GM19023 (cell line): Measurements from ENCODE around the gene APP.

Experiments used
- ATAC-seq: cut with Tn5 transposase; IDR thresholded peaks from one replicate; pipeline ENCODE4 v1.9.1; 2021; ENCODE audit warnings: mild to moderate bottlenecking, moderate library complexity; ENCODE audit not compliant: unreplicated experiment

APP gene

DNA sequence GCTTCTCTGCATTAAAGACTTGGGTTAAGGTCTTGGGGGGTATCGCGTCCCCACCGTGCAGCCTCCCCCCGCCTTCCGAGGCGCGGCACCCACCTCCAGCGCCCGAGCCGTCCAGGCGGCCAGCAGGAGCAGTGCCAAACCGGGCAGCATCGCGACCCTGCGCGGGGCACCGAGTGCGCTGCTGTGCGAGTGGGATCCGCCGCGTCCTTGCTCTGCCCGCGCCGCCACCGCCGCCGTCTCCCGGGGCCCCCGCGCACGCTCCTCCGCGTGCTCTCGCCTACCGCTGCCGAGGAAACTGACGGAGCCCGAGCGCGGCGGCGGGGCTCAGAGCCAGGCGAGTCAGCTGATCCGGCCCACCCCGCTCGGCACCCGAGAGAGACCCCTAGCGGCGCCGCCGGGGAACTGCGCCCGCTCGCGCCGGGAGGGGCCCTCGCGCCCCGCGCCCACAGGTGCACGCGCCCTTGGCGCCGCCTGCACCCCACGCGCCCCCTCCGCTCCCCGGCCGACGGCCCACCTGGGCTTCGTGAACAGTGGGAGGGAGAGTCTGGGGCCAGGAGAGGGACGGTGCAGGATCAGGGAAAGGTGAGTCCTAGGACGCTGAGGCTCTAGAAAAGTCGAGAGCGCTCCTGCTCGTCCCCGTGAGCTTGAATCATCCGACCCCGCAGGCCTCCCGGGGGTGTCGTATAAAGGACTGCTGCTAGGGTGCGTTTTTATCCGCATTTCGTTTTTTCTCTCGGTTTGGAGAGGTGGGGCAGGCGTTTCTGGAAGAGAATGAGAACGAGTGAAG lies at the start of gene APP:
Gene APP, minus strand, starts transcription at position 300 of the 787 bp plus-strand sequence. Its CDS starts 150 bp downstream, at position 150.
- ATAC-seq, result peak; percentile 83

DNA sequence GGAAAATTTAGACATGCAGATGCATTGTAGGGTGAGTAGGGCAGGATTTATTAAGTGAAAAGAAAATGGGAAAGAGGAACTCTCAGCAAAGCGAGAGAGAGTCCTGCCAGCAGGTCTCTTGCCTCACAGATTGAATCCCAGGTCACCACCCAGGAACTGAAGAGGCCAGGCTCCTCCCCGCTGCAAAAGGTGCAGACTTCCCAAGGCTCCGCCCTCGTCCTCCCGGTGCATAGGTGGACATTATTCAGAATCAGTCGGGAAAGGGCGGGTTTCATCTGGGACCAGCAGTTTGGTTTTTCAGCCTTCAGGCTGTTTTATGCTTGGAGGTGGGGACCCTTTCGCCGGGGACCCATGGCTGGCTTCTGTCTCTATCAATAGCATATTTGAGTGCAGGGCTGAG lies 41.6 kb upstream of the APP start:
- ATAC-seq, result no peak

- ATAC-seq, result no peak
Measured at GRCh38 chr21:26210614-26211013, 40.0 kb upstream of the APP start.

DNA sequence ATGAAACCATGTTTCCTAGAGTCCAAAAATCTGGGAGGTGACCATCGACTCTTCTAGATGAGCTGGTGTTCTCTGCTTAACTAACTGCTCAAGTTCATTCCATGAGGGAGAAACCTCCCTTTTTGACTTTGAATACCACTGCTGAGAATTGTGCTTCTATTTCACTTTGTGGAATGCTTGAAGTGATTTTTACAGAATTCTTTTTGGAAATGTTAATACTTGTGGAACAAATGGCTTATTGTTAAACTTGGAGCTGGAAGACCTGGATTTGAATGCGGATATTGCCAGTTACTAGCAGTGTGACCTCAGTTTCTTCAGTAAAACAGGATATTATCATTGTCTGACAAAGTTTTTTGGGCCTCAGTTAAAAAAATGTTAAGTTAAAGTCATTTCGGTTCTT lies 36.5 kb upstream of the APP start:
- ATAC-seq, result no peak

GRCh38 chr21:26199456-26199855 lies 28.9 kb upstream of the APP start:
- ATAC-seq, result no peak

DNA sequence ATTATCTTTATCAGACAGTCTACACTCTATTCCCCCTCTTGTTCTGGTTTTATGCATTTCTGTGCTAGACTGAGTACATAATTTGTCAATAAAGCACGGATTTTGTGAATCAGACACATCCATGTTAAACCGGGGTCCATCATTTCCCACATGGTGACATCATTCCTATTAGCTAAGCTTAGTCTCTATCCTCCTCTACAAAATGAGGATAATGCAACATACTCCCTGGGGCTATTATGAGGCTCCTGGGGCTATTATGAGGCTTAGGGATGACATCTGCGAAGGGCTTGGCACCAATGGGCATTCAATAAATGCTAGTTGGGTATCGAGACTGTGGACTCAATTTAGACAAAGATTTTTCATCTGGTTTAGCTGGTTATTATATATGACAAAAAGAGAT lies 25.1 kb upstream of the APP start:
- ATAC-seq, result no peak

DNA sequence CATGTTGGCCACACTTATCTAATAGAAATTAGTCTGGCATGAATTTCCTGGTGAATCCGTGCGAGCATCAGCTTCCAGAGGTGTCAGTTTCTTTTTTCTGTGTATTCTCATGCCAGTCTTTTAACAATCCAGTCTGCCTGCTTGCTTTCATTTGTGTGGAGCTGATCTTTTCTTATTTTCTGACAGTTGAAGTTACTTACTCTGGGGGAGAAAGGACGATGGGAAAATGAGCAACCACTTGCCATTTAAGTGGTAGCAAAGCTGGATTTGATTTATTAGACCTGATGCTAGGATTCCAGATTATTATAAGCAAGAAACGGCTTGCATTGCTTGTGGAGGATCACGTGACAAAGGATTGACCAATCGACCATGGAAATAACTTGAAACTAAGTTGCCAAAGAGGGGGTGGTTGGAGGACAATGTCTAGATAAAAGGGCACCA lies 24.3 kb upstream of the APP start:
- ATAC-seq, result no peak

DNA sequence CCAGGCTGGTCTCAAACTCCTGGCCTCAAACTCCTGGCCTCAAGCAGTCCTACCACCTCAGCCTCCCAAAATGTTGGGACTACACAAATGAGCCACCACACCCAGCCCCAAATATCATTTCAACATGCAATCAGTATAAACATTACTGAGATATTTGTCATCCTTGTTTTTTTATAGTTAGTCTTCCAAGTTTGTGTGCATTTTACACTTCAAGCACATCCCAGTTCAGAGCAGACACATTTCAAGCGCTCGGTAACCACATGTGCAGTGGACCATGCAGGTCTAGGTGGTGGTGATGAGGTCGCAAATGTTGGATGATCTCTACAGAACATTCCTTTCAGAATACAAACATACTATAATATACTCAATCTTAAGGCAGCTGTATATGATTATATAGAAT lies 23.8 kb upstream of the APP start:
- ATAC-seq, result no peak

- ATAC-seq, result no peak
Measured at GRCh38 chr21:26191609-26192008, 21.0 kb upstream of the APP start.

GRCh38 chr21:26188422-26188821 lies 17.9 kb upstream of the APP start:
- ATAC-seq, result no peak

GRCh38 chr21:26185446-26185845 lies 14.9 kb upstream of the APP start:
- no peak for ATAC-seq

DNA sequence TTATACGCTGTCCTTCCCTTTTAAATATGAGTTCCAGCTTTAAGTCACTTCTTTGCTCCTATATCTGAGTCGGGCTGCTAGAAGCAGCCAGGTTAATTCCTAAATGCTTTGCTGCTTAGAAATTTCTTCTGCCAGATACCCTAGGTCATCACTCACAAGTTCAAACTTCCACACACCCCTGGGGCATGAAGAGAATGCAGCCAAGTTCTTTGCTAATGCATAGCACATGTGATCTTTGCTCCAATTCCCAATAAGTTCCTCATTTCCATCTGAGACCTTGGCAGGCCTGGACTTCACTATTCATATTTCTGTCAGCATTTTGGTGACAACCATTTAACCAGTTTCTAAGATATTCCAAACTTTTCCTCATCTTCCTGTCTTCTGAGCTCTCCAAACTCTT lies 14.5 kb upstream of the APP start:
- no peak for ATAC-seq

GRCh38 chr21:26179501-26179900 lies 8.9 kb upstream of the APP start:
- ATAC-seq, result no peak

- ATAC-seq, result no peak
Measured at GRCh38 chr21:26177746-26178426, 7.3 kb upstream of the APP start.

DNA sequence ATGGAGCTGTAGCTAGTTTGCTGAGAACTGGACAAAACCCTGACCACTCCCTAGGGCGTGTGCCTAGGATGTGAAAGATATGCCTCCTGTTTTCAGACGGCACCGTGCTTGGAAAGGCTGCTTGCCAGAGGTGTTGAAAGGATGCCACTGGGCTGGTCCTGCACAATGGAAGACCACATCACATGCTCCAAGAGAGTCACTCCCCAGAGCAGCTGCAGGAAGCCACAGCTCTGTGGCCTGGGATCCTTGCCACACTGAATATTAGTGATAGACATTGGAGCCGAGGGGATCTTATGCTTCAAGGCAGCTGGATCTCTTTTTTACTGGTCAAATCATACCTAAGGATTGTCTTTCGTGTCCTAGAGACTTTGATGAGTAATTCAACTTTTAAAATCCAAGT lies 6.6 kb upstream of the APP start:
- no peak for ATAC-seq

DNA sequence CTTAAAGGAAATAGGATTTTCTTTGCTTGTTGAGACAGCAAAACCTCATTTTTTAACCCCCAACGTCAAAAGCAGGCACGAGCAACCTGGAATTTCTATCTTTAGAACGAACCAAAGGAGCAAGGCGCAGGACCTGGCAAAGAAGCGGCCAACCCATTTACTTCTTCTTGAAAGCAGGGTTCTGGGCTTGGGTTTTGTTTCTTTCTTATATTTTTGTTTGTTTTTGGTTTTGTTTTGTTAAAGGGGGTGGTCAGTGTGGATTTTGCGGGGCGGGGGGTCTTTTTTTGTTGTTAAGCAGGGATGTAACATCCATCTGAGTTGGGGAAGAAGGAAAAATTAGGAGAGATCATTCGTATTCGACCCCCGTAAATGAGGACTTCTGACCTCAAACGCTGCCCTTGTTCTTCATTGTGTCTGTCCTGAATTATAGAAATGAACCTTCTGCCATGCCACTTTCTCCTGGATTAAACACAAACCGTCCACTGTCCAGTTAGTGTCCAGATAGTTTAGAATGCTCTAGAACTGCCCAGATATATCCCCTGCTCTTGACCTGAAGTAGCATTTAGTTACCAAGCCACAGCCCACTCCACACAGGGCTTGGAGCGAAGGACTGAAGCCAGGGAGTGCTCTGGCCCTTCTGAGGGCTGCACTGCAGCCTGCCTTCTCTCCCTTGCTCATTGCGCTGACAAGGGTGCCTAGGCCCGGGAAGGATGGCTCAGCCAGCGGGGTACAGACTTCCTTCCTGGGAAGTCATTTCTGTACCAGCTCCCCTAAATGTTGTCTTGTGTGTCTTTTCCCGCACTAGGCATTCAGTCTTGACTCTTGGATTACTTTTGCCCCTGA lies 909 bp upstream of the APP start:
- no peak for ATAC-seq

DNA sequence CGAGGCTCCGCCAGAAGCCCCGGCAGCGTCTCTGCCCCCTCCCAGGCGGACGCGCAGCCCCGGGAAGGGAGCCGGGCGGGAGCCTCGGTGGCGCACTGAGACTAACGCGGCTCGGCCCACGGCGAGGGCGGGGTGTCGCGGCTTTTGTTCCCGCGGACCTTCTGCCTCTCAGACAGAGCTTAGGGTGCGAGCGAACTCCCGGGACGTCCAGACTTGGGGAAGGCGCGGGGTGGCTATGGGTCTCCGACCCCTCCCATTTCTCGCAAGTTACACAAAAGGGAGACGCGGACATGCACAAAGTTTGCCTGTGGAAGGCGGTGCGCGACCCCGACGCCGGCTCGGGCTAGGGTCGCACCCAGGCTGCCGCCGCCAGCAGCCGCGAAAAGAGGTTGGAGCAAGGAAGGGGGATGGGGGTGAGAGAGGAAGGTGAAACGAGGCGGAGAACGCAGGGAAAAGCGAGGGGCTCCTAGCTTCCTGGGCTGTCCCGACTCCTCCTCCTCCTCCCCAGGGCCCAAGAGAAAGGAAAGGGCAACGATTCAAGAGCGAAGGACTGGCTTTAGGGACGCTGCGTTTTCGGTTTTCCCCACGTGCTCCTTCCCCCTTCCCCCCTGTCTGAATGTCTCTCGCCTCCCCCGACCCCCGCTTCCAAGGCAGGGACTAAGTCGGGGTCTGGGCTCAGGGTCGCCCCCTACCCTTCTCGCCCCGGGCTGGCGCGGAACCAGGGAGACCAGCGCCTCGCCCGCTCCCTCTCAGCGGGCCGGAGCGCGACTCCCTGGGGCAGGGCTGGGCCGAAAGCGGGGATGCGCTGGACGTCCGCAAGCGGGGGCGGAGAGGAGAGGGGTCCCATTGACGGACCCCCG lies 729 bp downstream of the APP start:
- ATAC-seq, result peak; percentile 31

DNA sequence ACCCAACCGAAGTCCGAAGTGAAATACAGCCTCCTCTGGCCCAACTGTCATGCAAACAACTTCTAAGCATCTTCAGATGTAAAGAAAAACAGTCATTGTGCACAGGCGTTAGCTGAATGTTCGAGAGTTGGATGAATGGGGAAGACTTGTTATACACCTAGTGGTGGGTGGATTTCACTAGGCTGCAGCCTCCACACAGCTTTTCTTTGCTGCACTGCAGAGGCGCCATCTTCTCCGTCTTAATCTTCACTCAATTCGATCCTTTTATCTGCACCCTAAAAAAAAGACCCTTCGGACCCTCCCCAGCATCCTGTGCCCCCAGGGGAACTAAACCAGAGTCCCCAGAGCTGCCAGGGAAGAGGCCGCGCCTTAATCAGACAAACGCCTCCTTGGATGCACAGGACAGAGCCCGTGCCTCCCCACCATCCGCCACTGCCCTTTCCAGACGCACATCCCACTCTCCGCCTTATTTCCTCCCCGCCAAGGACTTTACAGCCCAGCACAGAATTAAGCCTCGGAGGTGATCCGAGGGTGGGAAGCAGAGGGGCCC lies 1.4 kb downstream of the APP start:
- ATAC-seq, result peak; percentile 40

DNA sequence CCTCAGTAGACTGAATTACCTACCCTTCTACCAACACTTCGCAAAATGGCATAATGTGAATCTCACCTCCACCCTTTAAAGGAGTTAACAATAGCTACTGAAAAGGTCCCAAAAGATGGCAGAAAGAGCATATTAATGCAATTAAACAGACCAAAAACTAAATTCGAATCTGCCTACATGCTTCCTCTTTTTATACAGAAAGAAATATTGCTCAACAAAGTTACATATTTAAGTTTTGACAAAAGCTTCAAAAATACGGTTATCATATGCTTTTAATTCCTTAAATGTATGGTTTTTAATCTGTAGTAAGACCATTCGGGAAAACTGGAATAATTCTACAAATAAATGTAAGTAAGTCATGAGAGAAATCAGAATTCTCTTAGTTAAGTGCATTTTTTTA lies 2.2 kb downstream of the APP start:
- ATAC-seq, result no peak

DNA sequence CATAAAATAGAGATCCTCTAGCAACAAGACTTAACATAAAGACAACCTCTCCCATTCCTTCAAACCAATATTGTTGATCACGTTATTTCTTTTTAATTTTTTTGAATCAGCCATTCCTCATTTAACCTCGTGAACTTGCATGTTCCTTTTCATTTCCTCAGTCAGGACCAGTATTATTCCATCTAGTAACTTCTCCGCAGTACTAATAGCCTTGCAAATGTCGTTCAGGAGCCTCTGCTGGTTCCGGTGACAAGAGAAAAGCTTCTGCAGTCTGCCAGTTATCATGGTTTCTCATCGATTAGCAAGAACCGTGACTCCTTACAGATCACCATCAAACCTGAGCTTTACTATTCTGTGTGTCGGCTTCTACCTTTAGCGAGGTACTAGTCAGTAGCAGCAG lies 3.0 kb downstream of the APP start:
- no peak for ATAC-seq
